ENCODE results near the gene SPOCK1. TPM values are rescaled to one million over a fixed set of nuclear protein-coding genes. Genes with fewer than 3 reads are reported as not detected.
"Not testable (repeated sequence)": the region's sequence is repeated elsewhere in the genome, so short reads cannot be mapped to it uniquely, and the experiment has no call there.

Gene SPOCK1
- total RNA-seq, 1 donor from 2014 or later, result 900 TPM

GRCh38 chr5:137236252-137236651 lies 262.9 kb downstream of the SPOCK1 start:
- H3K27me3 Mint-ChIP-seq (ENCODE audit: unreplicated experiment), result no peaks in the 10 kb centered on the region
- TF ChIP-seq CTCF (IDR thresholded peaks at IDR 0.05), result no peak
- H3K27ac Mint-ChIP-seq (ENCODE audit: unreplicated experiment), result no peak overlapping the region
- peaks cover 3% of the 10 kb centered on the region for H3K9me3 Mint-ChIP-seq (ENCODE audit: unreplicated experiment)
- H3K4me1 Mint-ChIP-seq (ENCODE audit: unreplicated experiment), result peaks cover 1% of the 10 kb centered on the region
- no peak for DNase-seq (ENCODE audit: extremely low spot score, unreplicated experiment)
- H3K36me3 Mint-ChIP-seq (ENCODE audit: unreplicated experiment), result peaks cover 2% of the 10 kb centered on the region
- H3K4me3 Mint-ChIP-seq (ENCODE audit: unreplicated experiment), result no peak overlapping the region

- peaks cover 2% of the 10 kb centered on the region for H3K36me3 Mint-ChIP-seq (ENCODE audit: unreplicated experiment)
- no peak overlapping the region for H3K4me3 Mint-ChIP-seq (ENCODE audit: unreplicated experiment)
- peaks cover 1% of the 10 kb centered on the region for H3K4me1 Mint-ChIP-seq (ENCODE audit: unreplicated experiment)
- H3K27me3 Mint-ChIP-seq (ENCODE audit: unreplicated experiment), result no peaks in the 10 kb centered on the region
- H3K9me3 Mint-ChIP-seq (ENCODE audit: unreplicated experiment), result peaks cover 3% of the 10 kb centered on the region
- no peak overlapping the region for H3K27ac Mint-ChIP-seq (ENCODE audit: unreplicated experiment)
- TF ChIP-seq CTCF (IDR thresholded peaks at IDR 0.05), result no peak
- no peak for DNase-seq (ENCODE audit: extremely low spot score, unreplicated experiment)
Measured at GRCh38 chr5:137234973-137235943, 263.9 kb downstream of the SPOCK1 start.

- H3K4me3 Mint-ChIP-seq (ENCODE audit: unreplicated experiment), result no peak overlapping the region
- no peak overlapping the region for H3K27ac Mint-ChIP-seq (ENCODE audit: unreplicated experiment)
- no peaks in the 10 kb centered on the region for H3K27me3 Mint-ChIP-seq (ENCODE audit: unreplicated experiment)
- no peak for DNase-seq (ENCODE audit: extremely low spot score, unreplicated experiment)
- peaks cover 2% of the 10 kb centered on the region for H3K36me3 Mint-ChIP-seq (ENCODE audit: unreplicated experiment)
- no peak for TF ChIP-seq CTCF (IDR thresholded peaks at IDR 0.05)
- H3K9me3 Mint-ChIP-seq (ENCODE audit: unreplicated experiment), result no peaks in the 10 kb centered on the region
- peaks cover 1% of the 10 kb centered on the region for H3K4me1 Mint-ChIP-seq (ENCODE audit: unreplicated experiment)
Measured at GRCh38 chr5:137233726-137234125, 265.4 kb downstream of the SPOCK1 start.

- not testable (repeated sequence) for H3K27ac Mint-ChIP-seq (ENCODE audit: unreplicated experiment); H3K9me3 Mint-ChIP-seq (ENCODE audit: unreplicated experiment); H3K36me3 Mint-ChIP-seq (ENCODE audit: unreplicated experiment); H3K4me1 Mint-ChIP-seq (ENCODE audit: unreplicated experiment); DNase-seq (ENCODE audit: extremely low spot score, unreplicated experiment); H3K4me3 Mint-ChIP-seq (ENCODE audit: unreplicated experiment); H3K27me3 Mint-ChIP-seq (ENCODE audit: unreplicated experiment)
Measured at GRCh38 chr5:137233304-137233703, 265.8 kb downstream of the SPOCK1 start.

DNA sequence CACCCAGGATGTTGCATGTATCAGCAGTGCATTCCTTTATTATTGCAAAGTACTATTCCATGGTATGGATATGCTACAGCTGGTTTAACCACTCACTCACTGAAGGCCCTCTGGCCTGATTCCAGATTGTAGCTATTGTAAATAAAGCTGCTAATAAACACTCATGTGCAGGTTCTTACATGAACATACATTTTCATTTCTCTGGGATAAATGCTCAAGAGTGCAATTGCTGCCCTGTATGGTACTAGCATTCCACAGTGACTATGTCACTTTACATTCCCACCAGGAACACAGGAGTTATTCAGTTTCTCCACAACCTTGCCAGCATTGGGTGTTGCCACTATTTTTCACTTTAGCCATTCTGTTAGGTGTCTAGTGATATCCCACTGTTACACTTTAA lies 267.6 kb downstream of the SPOCK1 start:
- no peak for TF ChIP-seq CTCF (IDR thresholded peaks at IDR 0.05)
- Mint-ChIP-seq H3K27ac (ENCODE audit: unreplicated experiment) (no peak overlapping the region), H3K9me3 (ENCODE audit: unreplicated experiment) (no peaks in the 10 kb centered on the region), H3K4me3 (ENCODE audit: unreplicated experiment) (no peak overlapping the region), H3K36me3 (ENCODE audit: unreplicated experiment) (peaks cover 2% of the 10 kb centered on the region), H3K27me3 (ENCODE audit: unreplicated experiment) (no peaks in the 10 kb centered on the region), H3K4me1 (ENCODE audit: unreplicated experiment) (peaks cover 1% of the 10 kb centered on the region)
- DNase-seq (ENCODE audit: extremely low spot score, unreplicated experiment), result no peak

All from osteocyte (in vitro differentiated cells).